A549 (cell line): ENCODE measurements around the gene FGD5. TPM values are rescaled to one million over a fixed set of nuclear protein-coding genes. Genes with fewer than 3 reads are reported as not detected.

Experiments used
- ATAC-seq, 2 experiments: fragments of 200-7000 bp in 1 of 2; fragments of >200 bp in 1 of 2; cut with Nextera tagmentation in 1 of 2; cut with Tn5 transposase in 1 of 2; 3 replicates each; pipeline versions ENCODE4 v1.8.0 to v1.9.1; 2018 to 2020; ENCODE audit warnings: mild to moderate bottlenecking in 1 of 2, moderate library complexity in 1 of 2
- CTCF ChIA-PET: fragments of 300-600 bp; sonication (Branson Sonifier 250); formaldehyde crosslinking; extraction: SDS; loops from one replicate; lab custom pipeline; 2021; ENCODE audit warnings: antibody characterized with exemption, inconsistent platforms; lab: Yijun Ruan, JAX
- POLR2A ChIA-PET: fragments of 350-600 bp; formaldehyde crosslinking; extraction: SDS; loops from one replicate; lab custom pipeline; 2021; ENCODE audit warnings: antibody characterized with exemption, inconsistent platforms; lab: Yijun Ruan, JAX
- DNase-seq, 2 experiments: peaks; one replicate each; pipeline versions ENCODE4 v3.0.0 to v3.0.0-alpha.2; 2011 to 2016; ENCODE audit warnings: low read depth in 1 of 2, low spot score in 1 of 2
- FAIRE-seq: peaks from 2 replicates; lab custom pipeline; 2011; peaks lifted over from hg19 to GRCh38; lab: Jason Lieb, UNC
- H3K27ac ChIP-seq, 2 experiments: fragments of >200 bp; sonication (Bioruptor Twin); formaldehyde crosslinking; 3 replicates each; pipeline ENCODE4 v1.5.1; 2016 to 2017
- H3K4me1 ChIP-seq: fragments of >200 bp; sonication (Bioruptor Twin); formaldehyde crosslinking; 3 replicates; pipeline ENCODE4 v1.6.1; 2016
- H3K4me2 ChIP-seq: fragments of >200 bp; sonication (Bioruptor Twin); formaldehyde crosslinking; 3 replicates; pipeline ENCODE4 v1.6.1; 2016
- H3K4me3 ChIP-seq: fragments of >200 bp; sonication (Bioruptor Twin); formaldehyde crosslinking; 3 replicates; pipeline ENCODE4 v1.5.1; 2016
- H3K9me3 ChIP-seq: fragments of >200 bp; sonication (Bioruptor Twin); formaldehyde crosslinking; 3 replicates; pipeline ENCODE4 v1.6.1; 2016
- CHD2 ChIP-seq: fragments of 150-350 bp; IDR thresholded peaks from 2 replicates; pipeline ENCODE4 v1.6.1; 2014; ENCODE audit warnings: low read length; ENCODE audit not compliant: partially characterized antibody
- CHD4 ChIP-seq: fragments of 200-600 bp; sonication (generic); IDR thresholded peaks from 2 replicates; pipeline ENCODE4 v1.6.1; 2016; ENCODE audit warnings: antibody characterized with exemption, mild to moderate bottlenecking, borderline replicate concordance
- CTCF ChIP-seq: fragments of >200 bp; sonication (Bioruptor Twin); formaldehyde crosslinking; IDR thresholded peaks from 3 replicates; pipeline ENCODE4 v1.5.1; 2016
- EHMT2 ChIP-seq: fragments of 200-600 bp; sonication (generic); IDR thresholded peaks from 2 replicates; pipeline ENCODE4 v1.6.1; 2016; ENCODE audit warnings: antibody characterized with exemption, low read depth, mild to moderate bottlenecking, moderate library complexity
- ELK1 ChIP-seq: fragments of 150-350 bp; IDR thresholded peaks from 2 replicates; pipeline ENCODE4 v1.6.1; 2014; ENCODE audit warnings: low read depth, mild to moderate bottlenecking, low read length
- FOXS1 ChIP-seq: fragments of 250-450 bp; sonication (Bioruptor Pico); IDR thresholded peaks from 2 replicates; pipeline ENCODE4 v1.5.0; 2020; ENCODE audit warnings: mild to moderate bottlenecking, moderate library complexity
- HDAC2 ChIP-seq: fragments of 200-600 bp; sonication (generic); IDR thresholded peaks from 2 replicates; pipeline ENCODE4 v1.6.1; 2016
- HMGXB4 ChIP-seq: fragments of 250-450 bp; sonication (Bioruptor Pico); IDR thresholded peaks from 2 replicates; pipeline ENCODE4 v1.5.0; 2021; ENCODE audit warnings: mild to moderate bottlenecking, moderate library complexity, borderline replicate concordance
- HOXA7 ChIP-seq: fragments of 250-450 bp; sonication (Bioruptor Pico); IDR thresholded peaks from 2 replicates; pipeline ENCODE4 v1.5.0; 2020; ENCODE audit warnings: mild to moderate bottlenecking, moderate library complexity
- JUNB ChIP-seq: fragments of >200 bp; sonication (Bioruptor Twin); formaldehyde crosslinking; IDR thresholded peaks from 2 replicates; pipeline ENCODE4 v1.6.1; 2016
- KDM1A ChIP-seq: fragments of 200-600 bp; sonication (generic); IDR thresholded peaks from 2 replicates; pipeline ENCODE4 v1.6.1; 2016; ENCODE audit warnings: low read depth, mild to moderate bottlenecking
- MAFK ChIP-seq: fragments of 450-650 bp; IDR thresholded peaks from 2 replicates; pipeline ENCODE4 v1.6.1; 2014; ENCODE audit not compliant: partially characterized antibody
- NFE2L2 ChIP-seq: fragments of 150-350 bp; conservative IDR thresholded peaks from 2 replicates; pipeline ENCODE4 v1.6.1; 2014; ENCODE audit warnings: low read length
- NPAS2 ChIP-seq: fragments of 250-450 bp; sonication (Bioruptor Pico); IDR thresholded peaks from 2 replicates; pipeline ENCODE4 v1.8.0; 2022; ENCODE audit warnings: mild to moderate bottlenecking, moderate library complexity, borderline replicate concordance
- PHF8 ChIP-seq: fragments of 200-600 bp; sonication (generic); IDR thresholded peaks from 2 replicates; pipeline ENCODE4 v1.6.1; 2016; ENCODE audit warnings: low read depth, mild to moderate bottlenecking, antibody characterized with exemption, moderate library complexity, borderline replicate concordance
- POLR2A ChIP-seq: IDR thresholded peaks from 2 replicates; pipeline ENCODE4 v1.6.1; 2012; ENCODE audit warnings: mild to moderate bottlenecking, low read length
- POLR2AphosphoS2 ChIP-seq: conservative IDR thresholded peaks from 2 replicates; pipeline ENCODE4 v1.6.1; 2012; ENCODE audit warnings: low read length, improper control_type of control experiment, inconsistent platforms
- RAD21 ChIP-seq, 2 experiments: fragments of >200 bp in 1 of 2; sonication (Bioruptor Twin) in 1 of 2; formaldehyde crosslinking in 1 of 2; IDR thresholded peaks in 1 of 2; conservative IDR thresholded peaks in 1 of 2; 2 replicates in 1 of 2; 3 replicates in 1 of 2; pipeline ENCODE4 v1.6.1; 2012 to 2018; ENCODE audit warnings: inconsistent platforms in 1 of 2
- RFX5 ChIP-seq: fragments of 450-650 bp; IDR thresholded peaks from 2 replicates; pipeline ENCODE4 v1.7.1; 2014; ENCODE audit warnings: antibody characterized with exemption, mild to moderate bottlenecking, moderate library complexity
- SMC3 ChIP-seq: fragments of >200 bp; sonication (Bioruptor Twin); formaldehyde crosslinking; IDR thresholded peaks from 3 replicates; pipeline ENCODE4 v1.6.1; 2018; ENCODE audit warnings: inconsistent platforms
- TFCP2L1 ChIP-seq: fragments of 250-450 bp; sonication (Bioruptor Pico); IDR thresholded peaks from 2 replicates; pipeline ENCODE4 v1.5.0; 2021; ENCODE audit warnings: mild to moderate bottlenecking
- ZC3H11A ChIP-seq: fragments of 450-650 bp; IDR thresholded peaks from 2 replicates; pipeline ENCODE4 v1.6.1; 2014; ENCODE audit warnings: antibody characterized with exemption, mild to moderate bottlenecking
- ZNF302 ChIP-seq: fragments of 250-450 bp; sonication (Bioruptor Pico); IDR thresholded peaks from 2 replicates; pipeline ENCODE4 v1.9.0; 2021; ENCODE audit warnings: inconsistent platforms, mild to moderate bottlenecking, moderate library complexity
- WGBS: methylation state at CpG from one replicate; pipeline ENCODE4 v1.1.6; 2017; ENCODE audit errors: missing lambda C conversion rate; 5-methylcytosine and 5-hydroxymethylcytosine counted together
- polyA plus RNA-seq, 4 experiments: library from polyadenylated mRNA; depleted of rRNA in 3 of 4; stranded (reverse); fragments of >200 nt; fragmentation: RNase III in 1 of 4; extraction: RNeasy Plus Mini Kit Qiagen cat#74134 plus additional on column Dnase treatment in 1 of 4; gene quantifications; 2 replicates in 3 of 4; 3 replicates in 1 of 4; pipeline ENCODE4 v1.2.3, GENCODE V29; 2011 to 2017

FGD5 gene
- polyA plus RNA-seq, 2 of the 4 experiments (the other 2 are of a cell fraction), result 0.16 TPM; not detected in 1

GRCh38 chr3:14861446-14862302, 42.9 kb downstream of the FGD5 start (continued):
- TF ChIP-seq CTCF (no peak), PHF8 (no peak), MAFK (no peak), RFX5 (no peak), SMC3 (no peak)

GRCh38 chr3:14862303-14862660, 43.5 kb downstream of the FGD5 start:
- CTCF ChIA-PET, result interaction anchor here (1.1 to 4.1 kb wide), 3 partner anchors 58 to 71 kb away, joined by 3 to 20 read pairs (median 3); no protein-coding TSS in a partner anchor
- POLR2A ChIA-PET, result no interaction called here
- no peak for FAIRE-seq
- no peak for ATAC-seq
- Histone ChIP-seq H3K9me3 (no peaks in the 10 kb centered on the region), H3K27ac (no peak overlapping the region), H3K4me1 (no peaks in the 10 kb centered on the region), H3K4me2 (no peak overlapping the region), H3K4me3 (no peak overlapping the region)
- DNase-seq, result no peak
- WGBS, result 49% methylated on average over 4 of the region's 4 CpGs
- TF ChIP-seq NFE2L2, result no peak
- TF ChIP-seq CHD2, result no peak
- TF ChIP-seq ZC3H11A, result no peak
- TF ChIP-seq ZNF302 (CRISPR knock-in tag), result no peak
- no peak for TF ChIP-seq CHD4
- TF ChIP-seq HOXA7 (CRISPR knock-in tag), result no peak
- TF ChIP-seq FOXS1 (CRISPR knock-in tag), result no peak
- no peak for TF ChIP-seq SMC3
- no peak for TF ChIP-seq TFCP2L1
- no peak for TF ChIP-seq POLR2A

DNA sequence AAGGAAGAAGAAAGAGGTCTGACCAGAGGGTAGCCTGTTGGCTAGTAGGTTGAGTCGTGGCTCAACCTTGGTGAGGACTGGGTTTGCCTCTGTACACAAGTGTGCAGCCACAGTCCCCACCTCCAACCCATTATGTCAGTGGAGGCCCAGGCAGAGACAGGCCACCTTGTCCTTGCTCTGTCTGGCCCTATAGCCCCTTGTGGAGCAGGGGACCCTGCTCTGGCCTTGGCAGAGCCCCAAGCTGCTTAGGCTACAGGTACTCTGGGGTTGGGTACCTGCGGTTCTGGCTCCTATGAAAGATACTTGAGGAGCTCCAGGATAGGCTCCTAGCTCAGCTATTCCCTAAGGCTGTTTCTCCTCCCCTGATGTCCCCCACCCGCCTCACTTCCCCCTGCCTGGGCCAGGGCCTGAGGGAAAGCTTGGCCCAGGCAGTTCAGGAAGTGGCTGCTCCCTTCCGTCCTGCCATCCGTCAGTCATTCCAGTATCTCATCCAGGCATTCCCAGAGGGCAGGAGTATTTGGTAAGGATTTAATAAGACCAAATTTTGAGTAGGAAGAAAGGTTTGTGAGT, 44.0 kb downstream of the FGD5 start:
- H3K4me3 ChIP-seq, result no peak overlapping the region
- ATAC-seq, result no peak
- no peaks in the 10 kb centered on the region for H3K9me3 ChIP-seq
- H3K4me1 ChIP-seq, result no peaks in the 10 kb centered on the region
- no peak overlapping the region for H3K4me2 ChIP-seq
- no peak overlapping the region for H3K27ac ChIP-seq
- TF ChIP-seq HMGXB4 (CRISPR knock-in tag) (no peak), HDAC2 (no peak), ELK1 (no peak), EHMT2 (no peak), RAD21 (conservative IDR thresholded peaks at IDR 0.05 in 1 of 2, IDR thresholded peaks at IDR 0.05 in 1 of 2) (no peak), KDM1A (no peak), NPAS2 (CRISPR knock-in tag) (no peak), POLR2AphosphoS2 (no peak), JUNB (no peak)
- TF ChIP-seq, all 56 proteins: peak for 0
- DNase-seq (no peak), FAIRE-seq (no peak)
- CTCF ChIA-PET, result interaction anchor here (1.1 to 4.1 kb wide), 5 partner anchors 12 to 71 kb away, joined by 3 to 20 read pairs (median 4); no protein-coding TSS in a partner anchor
- WGBS, result 69% methylated on average over 3 of the region's 5 CpGs
- POLR2A ChIA-PET, result no interaction called here
